NCI-H187 (cell line): ENCODE results near the gene ELOVL5.
A peak's percentile ranks its signal among the peaks of the same experiment; 100 is the strongest.
"Not testable (repeated sequence)": the region's sequence is repeated elsewhere in the genome, so short reads cannot be mapped to it uniquely, and the experiment has no call there.

Source experiments
- DNase-seq, 2 experiments: peaks; one replicate each; lab custom pipeline; 2025; lab: John Stamatoyannopoulos, UW

Gene ELOVL5

DNA sequence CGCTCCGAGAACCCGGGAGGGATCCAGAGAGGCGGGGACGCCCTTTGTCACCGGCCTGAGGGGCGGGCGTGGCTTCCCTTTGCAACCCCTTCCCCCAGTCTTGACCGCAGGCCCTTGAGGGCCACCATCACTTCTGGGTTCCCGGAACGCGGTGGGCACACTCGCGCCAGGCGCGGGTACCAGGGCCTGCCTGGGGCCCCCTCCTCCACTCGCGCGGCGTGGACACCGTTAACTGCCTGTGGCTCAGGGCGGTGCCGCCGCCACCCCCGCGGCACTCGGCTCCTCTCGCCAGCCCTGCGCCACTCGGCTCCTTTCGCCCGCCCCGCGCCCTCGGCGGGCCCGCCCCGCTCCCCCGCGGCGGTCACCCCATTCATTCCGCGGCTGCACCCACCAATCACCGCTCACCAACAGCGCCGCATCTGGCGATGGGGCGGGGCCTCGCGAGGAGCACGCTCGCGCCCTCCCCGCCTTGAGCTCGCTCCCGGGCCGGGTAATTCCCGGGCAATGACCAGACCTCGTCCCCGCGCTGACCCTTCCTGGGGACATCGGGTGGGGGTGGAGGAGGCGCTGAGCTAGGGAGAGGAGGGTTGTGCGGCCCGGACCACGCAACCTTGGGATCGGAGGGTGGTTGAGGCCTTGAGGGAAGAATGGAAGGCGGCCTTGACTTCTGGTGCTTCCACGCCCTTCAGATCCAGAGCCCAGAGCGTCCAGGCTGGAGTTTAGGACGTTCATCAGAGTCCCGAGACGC, 10.5 kb upstream of the ELOVL5 start:
- DNase-seq = peak; percentile 62 to 87

DNA sequence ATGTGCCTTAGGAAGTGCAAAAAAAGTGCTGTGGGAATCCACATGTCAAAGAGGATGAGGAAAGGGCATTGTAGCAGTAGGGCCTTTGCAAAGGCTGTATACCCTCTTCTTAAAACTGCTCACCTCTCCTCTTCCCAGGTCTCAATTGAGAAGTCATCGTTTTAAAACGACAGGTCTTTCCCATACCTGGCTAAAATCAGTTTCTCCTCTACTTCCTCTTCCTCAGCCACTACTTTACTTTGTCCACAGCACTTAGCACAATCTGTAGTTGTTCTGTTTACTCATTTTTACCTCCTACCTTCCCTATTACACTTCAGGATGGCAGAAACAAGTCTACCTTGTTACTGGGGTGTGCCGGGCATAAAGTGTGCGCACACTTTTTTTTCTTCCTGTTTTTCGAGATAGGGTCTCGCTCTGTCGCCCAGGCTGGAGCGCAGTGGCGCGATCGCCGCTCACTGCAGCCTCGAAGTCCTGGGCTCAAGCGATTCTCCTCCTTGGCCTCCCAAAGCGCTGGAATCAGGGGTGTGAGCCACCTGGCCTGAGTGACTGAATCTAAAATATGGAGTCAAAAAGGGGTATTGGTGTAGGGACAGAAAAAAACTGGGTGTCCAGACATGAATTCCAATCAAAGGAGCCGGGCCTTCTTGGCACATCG, 9.8 kb upstream of the ELOVL5 start:
- no peak for DNase-seq

- DNase-seq = no peak
Measured at GRCh38 chr6:53357576-53358360, 9.0 kb upstream of the ELOVL5 start.

DNA sequence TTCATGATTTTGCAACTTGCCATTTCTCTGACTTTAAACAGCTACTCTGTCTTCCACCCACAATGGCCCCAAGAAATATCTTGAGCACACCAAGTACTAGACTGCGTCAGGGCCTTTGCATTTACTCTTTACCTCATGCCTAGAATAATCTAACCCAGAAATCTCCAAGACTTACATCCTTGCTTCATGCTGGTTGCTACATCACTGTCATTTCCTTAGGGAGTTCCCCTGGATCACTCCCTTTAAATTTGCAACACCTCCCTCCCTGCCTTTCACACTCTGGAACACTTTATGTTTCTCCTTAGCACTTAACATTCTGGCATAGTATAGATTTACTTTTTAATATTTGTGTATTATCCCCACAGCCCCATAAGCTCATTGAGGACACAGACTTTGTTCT, 4.9 kb upstream of the ELOVL5 start:
- no peak for DNase-seq

GRCh38 chr6:53352360-53352759, 3.6 kb upstream of the ELOVL5 start:
- no peak for DNase-seq

DNA sequence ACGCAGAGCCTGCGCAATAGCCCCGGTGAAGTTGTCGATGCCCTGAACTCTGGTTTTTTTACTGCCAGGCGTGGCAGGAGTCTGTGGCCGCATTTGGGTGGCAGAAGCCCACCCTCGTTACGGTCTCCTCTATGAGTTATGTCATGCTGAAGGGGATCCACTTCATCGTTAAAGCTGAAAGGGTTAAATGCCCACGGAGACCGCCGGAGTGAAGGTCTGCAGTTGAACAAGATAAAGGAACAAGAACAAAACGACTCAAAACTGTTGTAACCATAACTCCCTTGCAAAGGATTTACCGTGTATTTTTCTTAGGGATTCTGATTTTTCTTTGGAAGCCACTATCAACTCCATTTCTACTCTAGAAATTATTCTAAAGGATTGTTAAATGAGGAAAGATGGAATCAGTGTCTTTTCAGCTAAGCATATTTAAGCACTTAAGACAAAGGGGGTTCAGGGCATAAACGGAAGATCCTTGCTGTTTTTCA, 501 bp upstream of the ELOVL5 start:
- DNase-seq = no peak

- DNase-seq = peak; percentile 45 to 47
Measured at GRCh38 chr6:53347921-53348370, 804 bp downstream of the ELOVL5 start.

GRCh38 chr6:53347250-53347920, 1.4 kb downstream of the ELOVL5 start:
- no peak for DNase-seq

DNA sequence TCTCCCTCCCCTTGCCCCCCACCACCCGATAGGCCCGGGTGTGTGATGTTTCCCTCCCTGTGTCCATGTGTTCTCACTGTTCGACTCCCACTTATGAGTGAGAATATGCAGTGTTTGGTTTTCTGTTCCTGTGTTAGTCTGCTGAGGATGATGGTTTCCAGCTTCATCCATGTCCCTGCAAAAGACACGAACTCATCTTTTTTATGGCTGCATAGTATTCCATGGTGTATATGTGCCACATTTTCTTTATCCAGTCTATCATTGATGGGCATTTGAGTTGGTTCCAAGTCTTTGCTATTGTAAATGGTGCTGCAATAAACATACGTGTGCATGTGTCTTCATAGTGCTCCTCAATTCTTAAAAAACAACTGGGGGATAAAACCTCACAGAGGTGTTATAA, 2.7 kb downstream of the ELOVL5 start:
- not testable (repeated sequence) for DNase-seq

DNA sequence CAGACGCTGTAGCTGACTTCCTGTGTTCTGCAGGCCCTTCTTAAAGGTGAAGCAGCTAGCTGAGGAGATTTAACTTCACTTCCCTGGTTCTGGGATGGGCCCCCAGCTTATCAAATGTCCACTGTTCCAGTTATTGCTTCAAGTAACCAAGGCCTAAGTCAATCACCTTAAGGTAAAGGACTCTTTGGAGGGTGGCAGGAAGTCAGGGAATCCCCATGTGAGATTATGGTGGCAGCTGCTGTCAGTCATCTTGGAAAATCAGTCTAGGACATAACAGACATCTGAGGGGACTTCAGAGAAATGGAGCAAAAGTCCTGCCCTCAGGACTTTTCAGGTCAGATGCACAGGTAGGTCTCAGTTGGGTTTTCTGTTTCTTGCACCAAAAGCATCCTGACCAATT, 3.8 kb downstream of the ELOVL5 start:
- DNase-seq = no peak

GRCh38 chr6:53343092-53343491, 5.7 kb downstream of the ELOVL5 start:
- DNase-seq = no peak

- no peak for DNase-seq
Measured at GRCh38 chr6:53342217-53342616, 6.5 kb downstream of the ELOVL5 start.

DNA sequence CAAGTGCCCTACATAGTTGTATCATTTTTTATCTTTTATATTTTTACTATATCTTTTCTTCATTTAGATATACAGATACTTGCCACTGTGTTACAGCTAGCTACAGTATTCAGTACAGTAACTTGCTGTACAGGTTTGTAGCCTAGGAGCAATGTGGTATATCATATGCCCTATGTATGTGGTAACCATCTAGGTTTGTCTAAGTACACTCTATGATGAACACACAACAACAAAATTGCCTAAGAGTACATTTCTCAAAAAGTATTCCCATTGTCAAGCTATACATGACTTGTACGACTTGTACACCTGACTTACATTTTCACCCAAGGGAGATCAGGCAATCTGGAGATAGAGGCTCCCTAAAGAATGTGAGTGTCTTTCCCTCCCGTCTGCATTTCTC, 8.2 kb downstream of the ELOVL5 start:
- DNase-seq = no peak

DNA sequence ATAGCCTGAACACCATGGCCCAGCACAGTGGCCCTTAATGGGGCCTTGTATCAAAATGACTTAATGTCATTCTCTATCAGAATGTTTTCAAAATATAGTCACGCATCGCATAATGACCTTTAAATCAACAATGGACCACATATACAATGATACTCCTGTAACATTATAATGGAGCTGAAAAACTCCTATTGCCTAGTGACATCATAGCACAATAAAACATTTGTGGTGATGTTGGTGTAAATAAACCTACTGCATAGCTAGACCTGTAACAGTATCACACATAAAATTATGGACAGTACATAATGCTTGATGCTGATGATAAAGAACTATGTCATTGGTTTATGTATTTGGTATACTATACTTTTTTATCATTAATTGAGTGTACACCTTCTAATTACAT, 9.3 kb downstream of the ELOVL5 start:
- DNase-seq = no peak

GRCh38 chr6:53338304-53338703, 10.4 kb downstream of the ELOVL5 start:
- no peak for DNase-seq

GRCh38 chr6:53336070-53336469, 12.7 kb downstream of the ELOVL5 start:
- DNase-seq = no peak

DNA sequence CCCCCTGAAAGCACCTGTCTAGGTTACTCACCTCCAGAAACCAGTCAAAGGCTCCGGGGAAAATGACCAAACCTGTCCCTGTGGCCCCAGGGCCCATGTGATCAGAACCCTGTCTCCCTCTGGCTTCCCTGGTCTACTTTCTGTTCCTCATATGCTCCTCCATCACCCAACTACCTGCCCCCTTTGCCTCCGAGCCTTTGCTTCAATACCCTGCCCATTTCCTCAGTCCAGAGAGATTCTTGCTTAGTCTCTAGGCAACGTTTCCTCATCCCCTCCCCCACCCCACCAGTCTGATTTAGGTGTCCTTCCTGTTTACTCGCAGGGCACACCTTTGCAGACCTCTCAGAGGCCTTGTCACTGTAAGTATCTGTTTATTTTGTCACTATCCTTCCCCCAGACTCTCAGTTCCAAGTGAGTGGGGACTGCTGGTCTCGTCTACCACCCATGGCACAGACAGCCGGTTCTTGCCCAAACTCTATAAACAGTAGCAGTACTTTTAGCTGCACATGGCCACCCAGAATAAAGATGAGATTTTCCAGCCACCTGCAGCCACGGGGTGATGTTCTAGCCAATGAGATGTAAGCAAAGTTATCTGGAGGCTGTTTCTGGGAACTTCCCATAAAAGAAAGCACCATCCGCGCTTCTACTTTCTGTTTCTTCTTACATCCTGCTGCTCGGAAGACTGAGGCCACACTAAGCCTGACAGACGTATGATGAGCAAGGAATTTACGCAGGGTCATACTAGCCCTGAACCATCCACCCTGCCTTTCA, 13.3 kb downstream of the ELOVL5 start:
- no peak for DNase-seq

GRCh38 chr6:53333439-53334408, 15.0 kb downstream of the ELOVL5 start:
- no peak for DNase-seq

- DNase-seq = no peak
Measured at GRCh38 chr6:53331678-53332077, 17.1 kb downstream of the ELOVL5 start.

- DNase-seq = no peak
Measured at GRCh38 chr6:53330137-53330536, 18.6 kb downstream of the ELOVL5 start.
